SK-N-MC (cell line): Measurements from ENCODE around the gene GORASP1.

Source experiments
- EZH2 ChIP-seq: fragments of 200-600 bp; sonication (generic); IDR thresholded peaks from one replicate; pipeline ENCODE4 v1.6.1; 2017; ENCODE audit warnings: antibody characterized with exemption
- POLR2AphosphoS5 ChIP-seq: IDR thresholded peaks from 2 replicates; pipeline ENCODE4 v1.6.1; 2012; ENCODE audit warnings: mild to moderate bottlenecking, low read depth, low read length, borderline replicate concordance

DNA sequence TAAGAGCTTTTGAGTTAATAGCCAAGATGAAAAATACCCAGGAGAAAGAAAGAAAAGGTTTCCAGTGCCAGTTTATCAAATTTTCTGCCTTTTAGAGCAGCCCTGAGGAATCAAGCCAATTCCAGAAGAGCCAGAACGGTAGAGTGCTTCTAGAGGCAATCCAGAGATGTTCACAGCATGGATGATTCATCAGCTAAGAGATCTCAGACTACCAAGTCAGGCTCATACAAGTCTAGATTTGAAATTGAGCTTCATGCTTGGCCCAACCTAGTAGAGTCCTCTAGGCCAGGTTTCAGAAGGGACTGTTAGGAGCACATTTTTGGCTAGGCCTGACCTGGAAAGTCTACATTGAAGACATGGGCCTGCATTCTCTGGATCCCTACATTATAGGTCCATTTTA is 40.1 kb downstream of the GORASP1 start:
- TF ChIP-seq EZH2 (no peak), POLR2AphosphoS5 (no peak)
